K562 treated with DMSO at 1 percent for 12 hours (cell line): Measurements from ENCODE around the gene ZNF221. TPM values are rescaled to one million over a fixed set of nuclear protein-coding genes. Genes with fewer than 3 reads are reported as not detected.

Experiments
- total RNA-seq: library from RNA; unstranded; fragments of 300-600 nt; gene quantifications from 2 replicates; pipeline ENCODE4 v1.2.3, GENCODE V29; 2022; ENCODE audit not compliant: insufficient read depth

ZNF221 gene
- total RNA-seq = 0.60 TPM in 1 of 2 replicates, not detected in the other

GRCh38 chr19:43950834-43951645 is at the start of gene ZNF221:
Gene ZNF221 (plus strand): TSS chr19:43951228. CDS start chr19:43962727, 11,499 bp downstream.

GRCh38 chr19:43934985-43935708 is 15.9 kb upstream of the ZNF221 start, which contains the start of gene ZNF45:
Gene ZNF45 (minus strand): TSS chr19:43935282. CDS start chr19:43922185, 13,097 bp downstream.

GRCh38 chr19:43983912-43984686 is 33.1 kb downstream of the ZNF221 start, which contains the start of gene ZNF155:
Gene ZNF155 (plus strand): TSS chr19:43984188. CDS start chr19:43988544, 4,356 bp downstream.

GRCh38 chr19:44002566-44003460 is 51.8 kb downstream of the ZNF221 start, which contains the start of gene ZNF230:
Gene ZNF230 (plus strand): TSS chr19:44002957. CDS start chr19:44007079, 4,122 bp downstream.

Other genes starting within 250 kb of the ZNF221 start
- not detected in 2 replicates for gene IRGC, start 235.2 kb upstream of the ZNF221 start, total RNA-seq
- 24.8 and 38.4 TPM in 2 replicates for gene SMG9, start 196.3 kb upstream of the ZNF221 start, total RNA-seq
- 8.2 and 11.0 TPM in 2 replicates for gene KCNN4, start 170.3 kb upstream of the ZNF221 start, total RNA-seq
- gene LYPD5, start 148.8 kb upstream of the ZNF221 start, total RNA-seq = 1.4 TPM in 1 of 2 replicates, not detected in the other
- gene ZNF283, start 123.9 kb upstream of the ZNF221 start, total RNA-seq = 1.5 and 5.6 TPM in 2 replicates
- 1.1 and 1.2 TPM in 2 replicates for gene ZNF404, start 67.3 kb upstream of the ZNF221 start, total RNA-seq
- gene ZNF45, start 15.9 kb upstream of the ZNF221 start, total RNA-seq = 1.6 and 7.4 TPM in 2 replicates
- not detected in 2 replicates for gene ZNF155, start 33.0 kb downstream of the ZNF221 start, total RNA-seq
- gene ZNF230, start 51.7 kb downstream of the ZNF221 start, total RNA-seq = 0.56 and 2.2 TPM in 2 replicates
- gene ZNF222, start 74.2 kb downstream of the ZNF221 start, total RNA-seq = 2.0 and 4.9 TPM in 2 replicates
- 1.2 and 2.3 TPM in 2 replicates for gene ZNF223, start 100.8 kb downstream of the ZNF221 start, total RNA-seq
- 0.31 TPM in 1 of 2 replicates, not detected in the other for gene ZNF284, start 120.9 kb downstream of the ZNF221 start, total RNA-seq
- gene ZNF224, start 143.1 kb downstream of the ZNF221 start, total RNA-seq = 5.7 and 7.4 TPM in 2 replicates
- gene ZNF225, start 162.2 kb downstream of the ZNF221 start, total RNA-seq = 0.86 and 1.3 TPM in 2 replicates
- 0.16 and 1.4 TPM in 2 replicates for gene ZNF234, start 190.3 kb downstream of the ZNF221 start, total RNA-seq
- gene ZNF226, start 213.9 kb downstream of the ZNF221 start, total RNA-seq = 8.9 and 15.3 TPM in 2 replicates